Measurements from ENCODE around the gene CBLN2.

The CBLN2 gene

GRCh38 chr18:72502671-72503431 lies 41.3 kb downstream of the CBLN2 start:
- H3K4me3 ChIP-seq (ENCODE audit: low read length): no peak overlapping the region
- no peak for TF ChIP-seq ZNF274 (IDR thresholded peaks at IDR 0.05; ENCODE audit: low read depth, low read length)

- H3K4me3 ChIP-seq (ENCODE audit: low read length): no peak overlapping the region
- no peak for TF ChIP-seq ZNF274 (IDR thresholded peaks at IDR 0.05; ENCODE audit: low read depth, low read length)
These were observed 51.6 kb downstream of the CBLN2 start for GRCh38 chr18:72492497-72492896.
